Measurements from ENCODE around the gene CEP170B. TPM values are rescaled to one million over a fixed set of nuclear protein-coding genes. Genes with fewer than 3 reads are reported as not detected.
"Not testable (repeated sequence)": the region's sequence is repeated elsewhere in the genome, so short reads cannot be mapped to it uniquely, and the experiment has no call there.

The CEP170B gene
- 10 to 100 TPM in 3 of 4 donors, 1 to 10 TPM in 1; 8.9 to 21.6 (median 15.1) TPM for polyA plus RNA-seq (ENCODE audit: insufficient read length in 4 of 4)

DNA sequence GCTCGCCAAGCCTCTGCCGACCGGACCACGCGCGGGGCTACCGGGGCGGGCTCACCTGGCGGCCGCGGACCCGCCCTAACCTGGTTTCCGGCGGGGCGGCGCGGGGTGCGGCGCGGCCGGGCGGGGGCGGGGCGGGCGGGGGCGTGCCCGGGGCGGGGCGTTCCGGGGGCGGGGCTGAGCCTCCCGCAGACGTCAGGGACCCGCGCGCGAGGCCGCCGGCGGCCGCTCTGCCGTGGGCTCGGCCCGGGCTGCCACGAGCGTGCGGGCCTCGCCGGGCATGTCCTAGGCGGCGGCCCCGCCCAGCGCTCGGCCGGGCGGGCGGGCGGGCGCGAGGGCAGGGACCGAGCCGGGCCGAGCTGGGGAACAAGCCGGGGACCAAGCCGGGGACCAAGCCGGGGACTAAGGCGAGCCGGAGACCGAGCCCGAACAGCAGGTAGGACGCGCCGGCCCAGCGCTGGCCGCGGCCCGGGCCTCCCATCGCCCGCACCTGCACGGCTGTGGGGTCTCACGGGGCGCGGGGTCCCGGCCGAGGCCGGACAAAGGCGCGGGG, at the start of gene CEP170B:
CEP170B (plus strand) TSS at position 188 of the 550 bp plus-strand sequence. CDS start 3,183 bp downstream, outside the sequence.
- no peak for DNase-seq (ENCODE audit: low read depth in 4 of 4, low spot score in 2 of 4)

DNA sequence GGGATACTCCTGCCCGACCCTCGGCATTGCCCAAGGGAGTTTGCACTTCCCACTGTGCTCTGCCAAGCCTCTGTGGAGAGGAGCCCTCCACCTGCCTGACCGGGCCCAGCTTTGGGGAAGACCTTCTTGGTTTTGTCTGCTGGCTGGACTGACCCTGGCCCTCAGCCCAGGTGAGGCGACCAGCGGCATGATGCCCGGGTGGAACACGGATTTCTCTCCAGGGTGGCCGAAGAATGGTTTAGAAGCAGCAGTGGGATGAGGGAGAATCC, 48.5 kb upstream of the CEP170B start:
- no peak for DNase-seq (ENCODE audit: low read depth in 4 of 4, low spot score in 2 of 4)

DNA sequence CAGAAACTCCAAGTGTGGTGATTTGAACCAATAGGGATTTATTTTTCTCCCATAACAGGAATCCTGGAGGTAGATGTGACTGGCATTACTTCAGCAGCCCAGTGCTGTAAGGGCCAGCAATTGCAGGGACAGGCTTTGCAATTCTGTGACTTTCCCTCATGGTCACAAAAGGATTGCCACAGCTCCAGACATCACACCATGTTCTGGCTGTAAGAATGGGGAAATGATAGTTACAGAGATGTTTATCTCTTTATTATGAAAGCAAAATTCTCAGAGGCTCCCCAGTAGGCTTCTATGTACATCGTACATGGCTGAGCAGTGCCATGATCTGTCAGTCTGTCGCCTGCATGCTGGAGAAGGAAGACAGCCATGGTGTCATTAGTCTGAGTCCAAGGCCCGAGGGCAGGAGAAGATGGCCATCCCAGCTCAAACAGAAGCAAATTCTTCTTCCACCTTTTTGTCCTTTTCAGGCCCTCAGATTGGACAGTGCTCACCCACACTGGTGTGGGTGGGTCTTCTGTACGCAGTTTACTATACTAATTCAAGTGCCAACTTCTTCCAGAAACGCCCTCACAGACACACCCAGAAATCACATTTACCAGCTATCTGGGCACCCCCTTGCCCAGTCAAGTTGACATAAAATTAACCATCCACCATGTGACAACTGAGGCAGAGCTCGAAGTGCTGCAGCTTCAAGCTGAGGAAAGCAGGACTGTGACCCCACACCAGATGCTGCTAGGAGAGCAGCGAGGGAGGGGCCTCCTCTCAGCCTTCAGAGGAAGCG, 46.9 kb upstream of the CEP170B start:
- DNase-seq (ENCODE audit: low read depth in 4 of 4, low spot score in 2 of 4) = no peak

DNA sequence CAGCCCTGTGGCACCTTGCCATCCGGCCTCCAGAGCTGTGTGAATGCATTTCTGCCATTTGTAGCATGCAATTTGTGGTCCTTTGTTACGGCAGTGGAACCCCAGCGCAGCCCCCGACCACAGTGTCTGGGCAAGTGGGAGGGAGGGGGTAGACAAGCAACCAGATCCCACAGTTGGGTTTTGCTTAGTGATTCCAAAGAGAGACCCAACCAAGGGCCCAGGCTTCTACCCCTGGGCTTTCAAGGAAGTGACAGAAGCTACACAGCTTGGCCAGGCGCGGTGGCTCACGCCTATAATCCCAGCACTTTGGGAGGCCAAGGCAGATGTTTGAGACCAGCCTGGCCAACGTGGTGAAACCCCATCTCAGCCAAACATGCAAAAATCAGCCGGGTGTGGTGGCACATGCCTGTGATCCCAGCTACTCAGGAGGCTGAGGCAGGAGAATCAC, 46.3 kb upstream of the CEP170B start:
- DNase-seq (ENCODE audit: low read depth in 4 of 4, low spot score in 2 of 4) = no peak

DNA sequence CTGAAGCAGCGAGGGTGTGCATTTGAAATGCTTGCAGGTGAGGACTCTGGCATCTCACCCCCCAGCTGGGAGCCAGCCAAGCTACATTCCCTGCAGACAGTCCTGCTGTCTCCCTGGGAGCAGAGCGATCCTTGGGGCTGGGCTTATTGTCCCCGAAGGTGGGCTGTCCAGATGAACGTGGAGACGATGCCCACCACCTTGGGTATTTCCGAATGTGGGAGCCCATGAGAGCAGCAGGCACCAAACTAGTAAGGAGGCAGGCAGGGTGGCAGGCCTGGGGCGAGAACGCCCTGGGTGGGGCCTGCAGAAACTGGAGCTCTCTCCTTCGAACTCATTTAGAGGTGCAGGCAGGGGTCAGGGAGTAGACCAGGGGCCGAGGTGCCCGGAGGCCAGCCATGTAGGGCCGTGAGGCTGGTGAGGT, 45.7 kb upstream of the CEP170B start:
- DNase-seq (ENCODE audit: low read depth in 4 of 4, low spot score in 2 of 4) = no peak

DNA sequence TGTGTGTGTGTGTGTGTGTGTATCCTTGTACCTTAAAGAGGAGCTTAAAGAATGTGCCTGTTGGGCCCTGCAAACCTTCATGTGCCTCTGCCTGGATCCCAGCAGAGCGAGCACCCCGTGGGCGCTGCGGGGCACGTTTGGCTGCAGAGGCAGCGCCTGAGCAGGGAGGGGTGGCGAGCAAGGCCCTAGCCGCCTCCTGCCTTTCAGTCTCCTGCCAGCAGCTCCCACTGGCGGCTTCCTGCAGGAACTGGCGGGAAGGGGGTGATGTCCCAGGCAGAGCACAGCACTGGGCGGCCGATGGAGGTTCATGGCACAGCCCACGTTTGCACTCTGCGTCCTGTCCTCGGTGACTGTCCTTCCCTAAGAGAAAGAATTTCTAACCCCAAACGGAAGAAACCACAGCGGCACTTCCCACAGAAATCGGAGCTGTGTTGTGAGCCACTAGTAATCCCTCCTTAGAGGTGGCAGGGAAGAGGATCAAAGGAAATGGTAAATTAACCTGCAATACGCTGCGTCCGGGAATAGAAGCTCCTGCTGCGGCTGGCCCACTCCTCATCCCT, 44.3 kb upstream of the CEP170B start:
- DNase-seq (ENCODE audit: low read depth in 4 of 4, low spot score in 2 of 4) = no peak

DNA sequence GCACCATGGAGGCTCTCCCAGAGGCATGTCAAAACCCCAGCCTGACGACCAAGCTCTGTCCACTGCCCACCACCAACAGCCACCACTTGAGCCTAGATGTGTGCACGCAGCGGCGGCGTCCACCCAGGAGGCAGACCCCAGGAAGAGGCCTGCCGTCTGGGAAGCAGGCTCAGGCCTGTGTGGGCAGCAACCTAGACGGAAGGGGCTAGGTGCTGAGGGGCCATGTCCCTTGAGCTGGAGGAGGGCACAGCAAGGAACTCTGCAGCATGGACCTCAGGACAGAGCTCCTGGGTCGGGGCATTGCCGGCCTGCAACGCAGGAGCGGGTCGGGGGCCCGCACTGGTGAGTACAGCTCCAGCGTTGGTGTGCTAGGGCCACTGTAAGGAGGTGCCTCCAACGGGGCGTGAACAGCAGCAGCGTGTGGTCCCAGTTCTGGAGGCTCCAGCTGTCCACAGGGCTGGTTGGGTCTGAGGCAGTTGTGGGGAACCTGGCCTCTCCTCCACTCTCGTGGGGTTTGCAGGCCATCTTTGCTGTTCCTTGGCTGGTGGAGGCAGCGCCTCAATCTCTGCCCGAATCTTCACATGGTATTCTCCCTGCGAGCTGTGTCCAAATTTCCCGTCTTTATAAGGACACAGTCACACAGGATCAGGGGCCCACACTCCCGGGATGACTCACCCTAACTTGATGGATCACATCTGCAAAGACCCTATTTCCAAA, 43.7 kb upstream of the CEP170B start:
- no peak for DNase-seq (ENCODE audit: low read depth in 4 of 4, low spot score in 2 of 4)

DNA sequence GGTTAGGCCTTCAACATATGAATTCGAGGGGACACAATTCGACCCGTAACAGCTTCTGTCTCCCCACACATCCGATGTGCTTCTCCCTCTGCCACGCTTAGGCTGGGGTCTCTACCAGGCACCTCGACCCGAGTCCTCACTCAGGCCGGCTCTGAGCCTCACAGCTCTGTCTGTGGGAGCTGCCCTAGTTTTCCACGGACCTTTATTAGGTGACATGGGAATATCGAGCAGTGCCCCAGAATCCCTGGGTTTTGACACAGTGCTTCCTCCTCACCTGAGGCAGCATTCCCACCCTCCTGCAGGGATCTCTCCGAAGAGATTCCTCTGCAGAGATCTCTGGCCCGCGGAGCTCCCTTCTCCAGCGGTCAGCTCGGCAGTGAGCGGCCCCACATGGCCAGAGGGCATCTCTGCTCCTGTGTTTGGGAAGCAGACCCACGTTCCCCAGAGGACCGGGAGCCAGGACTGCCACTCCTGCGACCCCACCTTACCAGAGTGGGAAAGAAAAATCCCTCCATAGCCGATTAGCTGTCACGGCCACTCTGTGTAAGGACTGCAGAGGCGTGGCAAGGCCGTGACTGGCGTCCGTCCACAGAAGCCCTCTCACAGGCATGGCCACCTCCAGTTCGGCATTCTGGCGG, 43.0 kb upstream of the CEP170B start:
- DNase-seq (ENCODE audit: low read depth in 4 of 4, low spot score in 2 of 4) = no peak

DNA sequence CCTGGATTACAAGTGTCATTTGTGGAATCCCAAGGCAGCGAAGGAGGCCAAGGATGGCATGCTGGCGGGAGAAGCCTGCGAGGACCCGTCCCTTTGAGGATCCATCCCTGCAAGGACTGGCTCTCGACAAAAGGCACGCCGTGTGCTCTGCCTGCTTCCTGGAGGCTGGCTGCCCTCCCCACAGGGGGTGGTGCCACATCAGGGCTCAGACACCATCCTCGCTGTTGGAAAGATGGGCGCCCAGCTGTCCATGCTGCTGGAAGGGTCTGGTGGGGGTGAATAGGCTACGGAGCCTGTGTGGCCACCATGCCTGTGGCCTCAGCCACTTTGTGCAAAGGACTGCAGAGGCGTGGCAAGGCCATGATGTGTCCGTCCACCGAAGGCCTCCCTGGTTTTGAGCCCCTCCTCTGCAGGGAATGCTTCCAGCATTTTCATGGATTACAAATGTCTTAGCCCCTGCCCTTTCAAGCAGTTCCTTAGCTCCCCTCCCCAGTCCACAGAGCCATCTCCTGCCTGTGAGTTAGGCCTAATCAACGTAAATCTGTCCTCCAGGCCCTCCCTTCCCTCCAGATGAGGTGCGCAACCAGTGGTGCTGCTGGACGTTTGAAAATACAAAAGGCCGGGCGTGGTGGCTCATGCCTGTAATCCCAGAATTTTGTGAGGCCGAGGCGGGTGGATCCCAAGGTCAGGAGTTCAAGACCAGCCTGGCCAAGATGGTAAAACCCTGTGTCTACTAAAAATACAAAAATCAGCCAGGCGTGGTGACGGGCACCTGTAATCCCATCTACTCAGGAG, 42.0 kb upstream of the CEP170B start:
- DNase-seq (ENCODE audit: low read depth in 4 of 4, low spot score in 2 of 4) = no peak

DNA sequence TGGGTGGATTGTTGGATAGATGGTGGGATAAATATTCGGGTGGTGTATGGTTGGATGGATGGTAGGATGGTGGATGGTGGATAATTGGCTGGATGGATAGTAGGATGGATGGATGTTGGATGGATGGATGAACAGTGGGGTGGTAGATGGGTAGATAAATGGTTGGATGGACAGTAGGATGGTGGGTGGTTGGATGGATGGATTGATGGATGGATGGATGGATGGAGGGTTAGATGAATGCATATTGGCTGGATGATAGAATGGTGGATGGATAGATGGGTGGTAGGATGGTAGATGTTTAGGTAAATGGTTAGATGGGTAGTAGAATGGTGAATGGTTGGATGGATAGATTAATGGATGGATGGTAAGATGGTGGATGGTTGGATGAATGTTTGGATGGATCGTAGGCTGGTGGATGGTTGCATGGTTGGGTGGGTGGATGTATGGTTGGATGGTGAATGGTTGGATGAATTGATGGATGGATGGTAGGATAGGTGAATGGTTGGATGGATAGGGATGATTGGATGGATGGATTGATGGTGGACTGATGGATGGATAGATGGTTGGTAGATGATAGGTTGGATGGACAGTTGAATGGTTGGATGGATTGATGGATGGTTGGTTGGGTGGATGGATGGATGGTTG, 40.6 kb upstream of the CEP170B start:
- DNase-seq (ENCODE audit: low read depth in 4 of 4, low spot score in 2 of 4) = no peak

DNA sequence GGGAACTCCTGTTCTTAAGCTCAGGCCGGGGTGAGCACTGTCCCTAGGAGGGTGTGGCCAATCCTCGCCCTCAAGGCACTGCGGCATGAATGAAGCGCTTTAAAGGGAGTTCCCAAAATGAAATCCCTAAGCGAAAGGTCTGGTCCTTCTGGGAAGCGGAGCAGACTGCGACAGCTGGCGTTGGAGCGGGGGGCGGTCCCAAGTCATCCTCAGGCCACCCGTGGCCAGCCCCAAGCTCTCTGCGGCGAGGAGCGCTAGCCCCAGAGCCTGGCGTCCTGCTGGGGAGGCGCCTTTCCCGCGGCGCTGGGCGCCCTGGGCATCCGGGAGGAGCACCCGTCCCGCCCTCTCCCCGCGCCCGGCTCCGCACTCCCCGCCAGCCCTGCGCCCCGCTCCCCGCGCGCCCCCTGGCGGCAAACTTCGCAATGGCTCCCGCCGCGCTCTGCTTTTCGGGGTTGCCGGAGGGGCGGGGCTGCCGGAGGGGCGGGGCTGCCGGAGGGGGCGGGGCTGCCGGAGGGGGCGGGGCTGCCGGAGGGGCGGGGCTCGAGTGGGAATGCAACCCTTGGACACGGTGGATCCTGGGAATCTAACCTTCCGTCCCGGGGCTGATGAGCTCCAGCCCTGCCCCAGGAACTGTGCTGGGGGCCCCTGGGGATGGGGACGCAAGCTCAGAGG, 38.7 kb upstream of the CEP170B start:
- DNase-seq (ENCODE audit: low read depth in 4 of 4, low spot score in 2 of 4) = peak in 1 of 4 donors; percentile 53

DNA sequence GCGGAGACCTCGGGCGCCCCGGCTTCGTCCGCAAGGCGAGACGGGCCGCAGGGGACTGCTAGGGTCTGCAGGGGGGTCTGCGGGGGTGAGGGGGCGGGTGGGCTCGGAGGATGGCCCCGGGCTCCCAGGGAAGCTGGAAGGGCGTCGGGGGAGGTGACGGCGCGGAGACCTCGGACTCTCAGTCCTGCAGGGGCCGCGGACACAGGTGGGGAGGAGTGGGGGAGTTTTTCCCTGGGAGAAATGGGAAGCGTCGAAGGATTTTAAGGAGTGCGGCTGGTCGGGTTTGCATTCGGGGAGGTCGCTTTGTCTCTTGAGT, 38.2 kb upstream of the CEP170B start:
- DNase-seq (ENCODE audit: low read depth in 4 of 4, low spot score in 2 of 4) = no peak

DNA sequence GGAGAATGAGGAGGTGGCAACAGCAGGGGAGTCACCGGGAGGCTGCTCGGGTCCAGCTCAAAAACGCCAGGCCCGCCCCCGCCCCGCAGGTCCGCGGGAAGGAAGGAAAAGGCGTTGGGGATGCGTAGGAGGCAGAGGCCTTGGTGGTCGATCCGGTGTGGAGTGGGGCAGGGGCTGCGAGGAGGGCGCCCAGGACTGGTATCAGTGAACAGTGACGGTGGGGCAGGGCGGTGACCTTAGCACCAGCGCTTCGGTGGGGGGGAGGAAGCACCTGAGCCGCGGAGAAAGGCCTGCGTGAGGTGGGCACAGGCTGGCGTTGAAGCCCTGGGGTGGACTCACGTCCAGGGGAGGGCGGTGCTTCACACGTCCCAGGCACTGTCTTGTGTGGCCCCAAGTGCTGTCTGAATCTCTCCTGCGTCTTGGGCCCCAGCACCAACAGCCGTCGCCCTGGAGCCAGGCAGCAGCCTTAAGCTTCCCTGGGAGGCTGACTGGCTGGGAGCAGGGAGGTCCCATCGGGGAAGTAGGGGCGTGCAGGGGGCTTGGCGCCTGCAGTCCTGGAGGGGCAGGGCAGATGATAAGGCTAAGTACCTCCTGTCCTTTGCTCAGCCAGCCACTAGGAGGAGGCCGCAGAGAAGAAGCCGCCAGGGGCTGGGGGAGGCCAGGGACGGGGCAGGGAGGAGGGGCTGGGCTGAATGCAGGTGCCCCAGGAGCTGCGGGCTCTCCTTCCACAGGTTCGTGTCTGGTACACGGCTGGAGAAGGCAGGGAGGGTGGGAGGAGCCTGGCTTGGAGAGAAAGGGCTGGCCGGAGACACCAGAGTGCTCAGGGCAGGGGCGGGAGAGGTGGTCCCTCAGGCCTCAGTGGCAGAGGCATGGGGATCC, 37.7 kb upstream of the CEP170B start:
- no peak for DNase-seq (ENCODE audit: low read depth in 4 of 4, low spot score in 2 of 4)

DNA sequence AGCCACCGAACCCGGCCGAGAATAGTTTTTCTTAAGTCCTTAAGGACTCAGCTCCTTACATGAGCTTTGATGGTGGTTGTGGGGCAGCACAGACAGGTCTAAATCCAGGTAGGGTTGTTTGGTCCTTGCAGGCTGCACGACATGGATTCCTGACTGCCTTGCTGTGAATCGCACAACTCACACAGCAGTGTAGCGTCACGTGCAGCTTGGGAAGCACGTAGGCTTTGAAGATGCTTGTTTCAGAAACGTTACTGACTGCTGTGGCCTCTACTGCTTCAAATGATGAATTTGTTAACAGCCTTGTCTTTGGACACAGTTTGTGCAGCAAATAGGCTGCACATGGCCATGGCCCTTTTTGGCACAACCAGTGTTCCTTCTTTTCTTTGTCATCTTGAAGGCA, 34.3 kb upstream of the CEP170B start:
- no peak for DNase-seq (ENCODE audit: low read depth in 4 of 4, low spot score in 2 of 4)

DNA sequence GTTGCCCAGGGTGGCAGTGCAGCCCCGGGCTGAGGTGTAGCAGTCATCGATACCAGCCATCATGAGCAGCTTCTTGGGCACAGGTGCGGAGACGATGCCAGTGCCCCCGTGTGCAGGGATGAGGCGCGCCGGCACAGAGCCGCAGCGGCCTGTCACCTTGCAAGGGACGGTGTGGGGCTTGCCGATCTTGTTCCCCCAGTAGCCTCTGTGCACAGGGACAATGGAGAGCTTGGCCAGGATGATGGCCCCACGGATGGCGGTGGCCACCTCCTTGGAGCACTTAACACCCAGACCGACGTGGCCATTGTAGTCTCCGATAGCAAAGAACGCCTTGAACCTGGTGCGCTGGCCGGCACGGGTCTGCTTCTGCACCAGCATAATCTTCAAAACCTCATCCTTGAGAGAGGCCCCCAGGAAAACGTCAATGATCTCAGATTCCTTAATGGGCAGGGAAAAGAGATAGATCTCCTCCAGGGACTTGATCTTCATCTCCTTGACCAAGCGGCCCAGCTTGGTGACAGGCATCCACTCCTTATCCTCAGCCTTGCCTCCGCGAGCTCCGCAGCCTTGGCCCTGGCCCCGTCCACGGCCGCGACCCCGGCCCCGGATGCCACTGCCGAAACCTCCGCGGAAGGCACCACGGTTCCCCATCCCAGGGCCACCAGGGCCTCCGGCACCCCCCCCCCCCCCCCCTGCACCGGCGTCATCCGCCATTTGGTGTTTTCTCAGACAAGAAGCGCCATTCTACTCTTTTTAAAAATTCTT, 28.7 kb upstream of the CEP170B start:
- DNase-seq (ENCODE audit: low read depth in 4 of 4, low spot score in 2 of 4) = not testable (repeated sequence)

DNA sequence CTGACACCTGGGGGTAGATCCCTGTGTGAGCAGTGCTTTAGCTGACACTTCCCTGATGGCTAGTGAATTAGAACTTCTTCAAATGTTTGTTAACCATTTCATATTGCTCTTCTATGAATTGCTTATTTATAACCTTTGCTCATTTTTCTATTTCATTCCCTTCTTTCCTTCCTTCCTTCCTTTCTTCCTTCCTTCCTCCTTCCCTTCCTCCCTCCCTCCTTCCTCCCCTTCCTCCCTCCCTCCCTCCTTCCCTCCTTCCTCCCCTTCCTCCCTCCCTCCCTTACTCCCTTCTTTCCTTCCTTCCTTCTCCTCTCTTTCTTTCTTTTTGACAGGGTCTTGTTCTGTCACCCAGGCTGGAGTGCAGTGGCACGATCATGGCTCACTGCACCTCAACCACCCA, 23.3 kb upstream of the CEP170B start:
- DNase-seq (ENCODE audit: low read depth in 4 of 4, low spot score in 2 of 4) = no peak

DNA sequence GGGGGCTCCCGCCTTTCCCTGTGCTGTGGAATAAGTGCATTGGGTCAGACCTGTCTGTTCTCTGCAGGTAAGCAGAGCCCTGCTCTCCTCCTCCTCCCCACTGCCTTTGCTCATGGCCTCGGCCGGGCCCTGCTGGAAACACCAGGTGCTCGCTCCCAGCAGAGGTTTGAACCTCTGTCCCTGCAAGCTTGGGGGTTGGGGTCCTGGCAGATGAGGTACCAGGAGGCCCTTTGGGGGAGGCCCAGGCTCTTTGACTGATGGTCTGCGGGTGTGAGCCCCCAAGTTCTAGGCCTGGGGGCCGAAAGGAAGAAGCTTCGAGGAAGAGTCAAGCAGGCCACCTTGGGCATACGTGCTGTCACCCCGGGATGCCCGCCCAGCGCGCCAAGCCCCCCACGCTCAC, 22.1 kb upstream of the CEP170B start:
- no peak for DNase-seq (ENCODE audit: low read depth in 4 of 4, low spot score in 2 of 4)
